ENCODE data around the gene RFX1. TPM values are rescaled to one million over a fixed set of nuclear protein-coding genes. Genes with fewer than 3 reads are reported as not detected.
"Not testable (repeated sequence)": the region's sequence is repeated elsewhere in the genome, so short reads cannot be mapped to it uniquely, and the experiment has no call there.

Gene RFX1
- total RNA-seq, 1 experiment from 2014 or later = 1.1 TPM

GRCh38 chr19:13979244-13979615 lies 26.9 kb downstream of the RFX1 start:
- DNase-seq (ENCODE audit: low spot score) = no peak

GRCh38 chr19:13978351-13979243 lies 27.5 kb downstream of the RFX1 start:
- no peak for DNase-seq (ENCODE audit: low spot score)

- DNase-seq (ENCODE audit: low spot score) = no peak
Observed at GRCh38 chr19:13977803-13978202, 28.3 kb downstream of the RFX1 start.

GRCh38 chr19:13976446-13976845 lies 29.7 kb downstream of the RFX1 start:
- DNase-seq (ENCODE audit: low spot score) = no peak

- DNase-seq (ENCODE audit: low spot score) = no peak
Observed at GRCh38 chr19:13975870-13976269, 30.2 kb downstream of the RFX1 start.

GRCh38 chr19:13974073-13974472 lies 32.0 kb downstream of the RFX1 start:
- DNase-seq (ENCODE audit: low spot score) = no peak

GRCh38 chr19:13973479-13973878 lies 32.6 kb downstream of the RFX1 start:
- not testable (repeated sequence) for DNase-seq (ENCODE audit: low spot score)

- no peak for DNase-seq (ENCODE audit: low spot score)
Observed at GRCh38 chr19:13972368-13973155, 33.6 kb downstream of the RFX1 start.

- not testable (repeated sequence) for DNase-seq (ENCODE audit: low spot score)
Observed at GRCh38 chr19:13971868-13972267, 34.3 kb downstream of the RFX1 start.

- DNase-seq (ENCODE audit: low spot score) = no peak
Observed at GRCh38 chr19:13969897-13970296, 36.2 kb downstream of the RFX1 start.

GRCh38 chr19:13968999-13969398 lies 37.1 kb downstream of the RFX1 start:
- DNase-seq (ENCODE audit: low spot score) = no peak

GRCh38 chr19:13968383-13968935 lies 37.7 kb downstream of the RFX1 start:
- DNase-seq (ENCODE audit: low spot score) = no peak

GRCh38 chr19:13967206-13967605 lies 38.9 kb downstream of the RFX1 start:
- not testable (repeated sequence) for DNase-seq (ENCODE audit: low spot score)

- no peak for DNase-seq (ENCODE audit: low spot score)
Observed at GRCh38 chr19:13966684-13967128, 39.4 kb downstream of the RFX1 start.

GRCh38 chr19:13965926-13966683 lies 40.0 kb downstream of the RFX1 start:
- DNase-seq (ENCODE audit: low spot score) = no peak

- DNase-seq (ENCODE audit: low spot score) = no peak
Observed at GRCh38 chr19:13965377-13965896, 40.7 kb downstream of the RFX1 start.

- DNase-seq (ENCODE audit: low spot score) = peak; percentile 50
Observed at GRCh38 chr19:13964776-13965175, 41.3 kb downstream of the RFX1 start.

GRCh38 chr19:13963603-13964105 lies 42.5 kb downstream of the RFX1 start:
- no peak for DNase-seq (ENCODE audit: low spot score)

- no peak for DNase-seq (ENCODE audit: low spot score)
Observed at GRCh38 chr19:13962699-13963602, 43.2 kb downstream of the RFX1 start.

All from H4 (cell line).